Kasumi-1 (cell line): ENCODE measurements around the gene ADARB2.

ENCODE experiments used
- DNase-seq, 2 experiments: peaks; one replicate each; lab custom pipeline; 2025; lab: John Stamatoyannopoulos, UW

ADARB2 gene

DNA sequence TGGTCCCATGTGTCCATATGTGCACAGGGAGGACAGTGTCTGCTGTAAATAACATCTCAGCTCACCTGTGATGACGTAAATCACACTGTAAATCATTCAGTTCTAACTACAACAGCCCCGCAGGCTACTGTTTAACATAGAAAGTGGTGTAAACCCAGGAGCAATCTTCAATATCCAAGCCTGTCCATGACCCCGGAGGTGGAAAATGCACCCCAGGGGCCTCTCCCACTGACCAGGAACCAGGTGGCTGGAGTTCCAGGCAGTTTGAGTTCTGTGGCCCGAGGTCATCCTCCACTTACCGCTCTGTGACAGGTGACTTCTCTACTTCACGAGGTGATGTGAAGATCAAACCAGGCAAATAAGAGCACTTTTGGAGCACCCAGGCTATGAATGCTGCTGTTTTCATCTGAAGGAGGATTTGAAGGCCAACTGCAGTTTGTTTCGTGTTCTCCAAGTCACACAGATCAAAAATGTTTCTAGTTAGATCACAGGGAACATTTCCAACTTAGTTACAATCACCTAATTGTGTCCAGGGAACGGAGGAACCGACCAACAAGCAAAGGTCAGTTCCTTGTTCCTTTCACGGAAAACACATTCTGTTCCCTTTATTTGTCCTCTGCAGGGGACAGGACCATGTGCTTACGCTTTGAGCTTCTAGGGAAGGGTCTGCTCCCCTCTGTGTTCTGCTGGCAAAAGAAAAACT, 549.3 kb downstream of the ADARB2 start:
- DNase-seq = no peak

DNA sequence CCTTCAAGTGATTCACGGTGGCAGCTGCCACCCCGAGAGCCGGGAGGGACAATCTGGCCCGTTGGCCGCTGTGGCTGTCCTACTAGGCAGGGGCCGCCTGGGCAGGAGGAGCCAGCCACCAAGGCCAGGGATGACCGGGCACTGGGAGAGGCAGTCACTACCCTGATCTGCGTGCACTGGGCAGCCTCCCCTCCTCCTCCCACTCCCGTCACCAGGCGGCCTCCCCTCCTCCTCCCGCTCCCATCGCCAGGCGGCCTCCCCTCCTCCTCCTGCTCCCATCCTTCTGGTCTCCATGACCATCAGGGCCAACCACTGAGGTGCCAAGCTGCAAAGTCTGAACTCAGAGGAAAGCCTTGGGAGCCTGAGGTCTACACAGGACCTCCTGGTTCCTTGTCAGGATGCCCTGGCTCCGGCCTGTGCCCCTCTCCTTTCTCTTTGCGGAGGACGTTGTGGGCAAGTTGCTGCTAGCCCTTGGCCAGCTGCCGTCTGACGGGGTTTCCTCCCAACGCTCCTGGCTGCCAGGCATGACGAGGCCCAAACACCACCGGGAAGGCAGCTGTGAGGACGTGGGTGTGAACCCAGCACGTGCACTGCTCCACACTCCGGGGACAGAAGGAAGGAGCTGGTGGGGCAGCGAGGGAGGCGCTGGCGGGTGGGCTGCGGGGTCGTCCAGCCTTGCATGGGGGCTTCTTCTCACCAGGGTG, 550.0 kb downstream of the ADARB2 start:
- no peak for DNase-seq

DNA sequence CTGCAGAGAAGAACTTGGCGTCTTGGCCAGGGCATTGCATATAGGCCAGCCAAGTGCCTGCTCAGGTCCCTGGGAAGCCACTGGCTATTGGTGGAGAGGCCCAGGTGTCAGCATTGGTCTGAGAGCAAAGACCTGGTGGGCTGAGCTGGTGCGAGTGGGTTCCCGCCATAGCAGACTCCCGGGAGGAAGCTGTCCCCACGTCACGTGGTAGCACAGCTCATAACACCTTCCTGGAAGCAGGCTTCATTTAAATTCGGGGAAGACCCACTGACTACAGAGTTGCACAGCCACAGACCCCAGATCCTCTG, 550.7 kb downstream of the ADARB2 start:
- DNase-seq = no peak

DNA sequence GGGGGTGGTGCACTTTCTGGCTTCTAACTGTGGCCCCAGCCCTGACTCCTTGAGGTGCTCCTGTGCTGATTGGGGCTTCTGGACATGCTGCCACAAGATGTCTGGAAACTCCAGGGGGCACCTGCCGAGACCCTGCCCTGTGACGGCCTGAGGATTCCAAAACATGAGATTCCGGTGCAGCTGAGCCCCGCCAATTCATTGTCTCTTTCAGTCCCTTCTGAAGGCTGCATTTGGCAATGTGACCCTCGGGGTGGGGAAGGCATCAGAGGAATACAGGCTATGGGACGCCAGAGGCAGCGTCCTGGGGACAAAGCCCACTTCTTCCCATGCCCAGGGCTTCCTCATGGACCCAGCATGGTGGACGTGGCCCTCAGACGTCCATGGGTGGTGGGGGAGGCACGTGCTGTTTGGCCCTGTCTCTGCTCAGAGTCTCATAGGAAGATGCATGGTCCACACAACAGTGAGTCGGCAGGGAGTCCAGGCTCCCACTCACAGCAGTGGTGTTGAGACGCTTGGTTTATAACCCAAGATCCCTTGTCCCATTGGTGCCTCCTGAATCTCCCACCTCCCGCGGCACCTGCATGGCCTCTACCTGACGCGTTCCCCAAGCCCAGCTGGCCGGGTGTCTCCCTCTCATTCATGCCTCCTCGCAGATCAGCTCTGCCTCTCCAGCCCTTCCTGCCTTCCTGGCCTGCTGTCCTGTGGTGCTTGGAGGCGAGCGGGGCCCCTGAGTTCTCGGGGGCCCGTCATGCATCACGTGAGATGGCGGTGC, 551.2 kb downstream of the ADARB2 start:
- DNase-seq = no peak

DNA sequence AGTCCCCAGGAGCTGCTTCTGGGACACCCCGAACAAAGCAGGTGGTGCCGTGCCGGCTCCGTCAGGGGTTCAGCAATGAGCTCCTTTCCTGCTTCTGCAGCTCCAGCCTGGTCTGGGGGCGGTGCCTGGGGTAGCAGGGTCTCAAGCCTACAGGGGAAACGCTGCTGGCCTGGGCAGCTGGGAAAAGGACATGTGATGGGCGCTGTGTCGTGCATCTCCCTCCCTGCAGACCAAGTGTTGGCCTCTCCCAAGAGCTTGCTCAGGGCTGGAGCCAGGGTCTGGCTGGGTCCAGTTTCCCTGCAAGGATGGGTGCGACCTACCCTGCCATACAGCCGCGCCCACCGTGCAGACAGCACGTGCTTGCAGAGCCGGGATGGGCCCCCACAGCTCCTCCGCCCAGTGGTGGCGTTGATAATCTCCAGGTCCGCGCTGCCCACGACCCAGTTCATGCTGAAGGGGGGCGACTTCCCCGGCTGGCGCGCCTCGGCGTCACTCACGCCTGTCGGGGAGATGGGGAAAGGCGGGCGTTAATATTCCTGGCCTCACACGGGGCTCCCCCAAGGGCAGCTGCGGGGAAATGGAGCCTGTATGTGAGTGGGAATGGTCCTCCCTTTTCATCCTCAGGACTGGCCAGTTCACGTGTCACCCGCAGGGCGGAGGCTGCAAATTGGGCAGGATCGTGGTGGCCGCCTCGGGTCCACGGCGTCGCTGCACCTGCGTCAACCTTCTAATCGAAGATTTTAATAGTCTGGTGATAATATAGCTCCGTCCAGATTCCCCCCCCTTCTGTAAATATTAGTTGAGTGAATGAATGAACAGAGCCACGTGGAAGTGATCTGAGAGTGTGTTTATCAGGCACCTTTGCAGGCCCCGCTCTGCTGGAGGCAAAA, 552.5 kb downstream of the ADARB2 start:
- no peak for DNase-seq

DNA sequence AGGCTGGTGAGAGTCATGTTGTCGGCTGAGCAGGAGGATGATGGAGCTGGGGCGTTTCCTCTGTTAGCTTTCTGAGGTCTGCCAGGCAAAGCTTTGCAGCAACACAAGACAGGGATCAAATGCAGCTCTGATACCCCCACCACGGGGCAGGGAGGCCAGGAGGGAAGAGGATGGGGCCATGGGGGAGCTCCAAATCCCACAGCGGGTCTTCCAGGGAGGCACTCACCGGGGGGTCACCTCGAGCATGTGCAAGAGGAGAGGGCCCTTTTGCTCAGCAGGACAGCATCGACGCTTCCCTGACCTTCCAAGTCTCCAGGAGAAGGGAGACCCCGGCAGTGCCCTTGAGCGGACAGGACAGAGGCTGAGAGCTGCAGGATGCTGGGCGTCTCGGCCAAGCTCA, 553.6 kb downstream of the ADARB2 start:
- no peak for DNase-seq

DNA sequence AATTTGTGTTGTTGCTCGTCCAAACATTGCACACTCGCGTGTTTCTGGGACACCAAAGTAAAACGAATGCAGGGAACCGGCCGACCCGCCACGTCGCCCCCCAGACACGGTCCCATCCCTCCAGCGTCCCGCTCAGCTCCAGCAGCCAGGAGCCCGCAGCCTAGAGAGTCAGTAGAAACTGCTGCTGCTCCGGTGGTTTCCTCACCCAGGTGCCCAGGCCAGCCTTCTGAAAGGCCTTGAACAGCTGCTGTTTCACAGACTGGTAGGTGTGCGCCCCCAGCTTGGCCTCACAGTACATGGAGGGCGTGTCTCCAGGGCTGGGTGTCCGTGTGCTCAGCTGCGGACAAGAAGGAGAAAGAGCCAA, 554.3 kb downstream of the ADARB2 start:
- DNase-seq = no peak

DNA sequence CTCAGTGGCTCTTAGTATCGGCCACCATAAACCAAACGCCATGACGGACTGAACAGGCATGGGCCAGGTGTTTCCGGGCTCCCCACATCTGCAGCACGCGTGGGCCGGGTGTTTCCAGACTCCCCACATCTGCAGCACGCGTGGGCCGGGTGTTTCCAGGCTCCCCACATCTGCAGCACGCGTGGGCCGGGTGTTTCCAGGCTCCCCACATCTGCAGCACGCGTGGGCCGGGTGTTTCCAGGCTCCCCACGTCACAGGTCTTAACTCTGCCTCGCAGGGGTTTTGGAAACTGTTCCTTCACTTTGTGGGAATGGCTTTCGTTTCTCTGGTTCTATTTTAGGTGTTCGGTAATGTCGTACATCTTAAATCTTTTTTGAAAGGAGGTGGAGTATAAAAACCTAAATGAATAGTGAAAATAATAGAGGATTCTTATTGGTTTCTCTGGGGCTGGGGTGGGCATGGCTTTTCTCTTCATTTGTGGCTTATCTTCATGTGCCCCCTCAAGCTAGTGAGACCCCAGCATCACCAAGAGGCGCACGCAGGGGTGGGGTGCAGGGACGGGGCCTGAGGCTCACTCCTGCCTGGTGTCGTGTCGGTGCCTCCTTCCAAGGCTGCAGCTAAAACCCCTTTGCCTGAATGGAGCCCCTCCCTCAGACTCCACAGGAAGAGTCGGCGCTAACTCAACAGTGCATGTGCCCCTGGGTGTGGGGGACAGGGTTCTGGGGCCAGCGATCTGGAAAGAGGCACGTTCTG, 554.9 kb downstream of the ADARB2 start:
- no peak for DNase-seq

DNA sequence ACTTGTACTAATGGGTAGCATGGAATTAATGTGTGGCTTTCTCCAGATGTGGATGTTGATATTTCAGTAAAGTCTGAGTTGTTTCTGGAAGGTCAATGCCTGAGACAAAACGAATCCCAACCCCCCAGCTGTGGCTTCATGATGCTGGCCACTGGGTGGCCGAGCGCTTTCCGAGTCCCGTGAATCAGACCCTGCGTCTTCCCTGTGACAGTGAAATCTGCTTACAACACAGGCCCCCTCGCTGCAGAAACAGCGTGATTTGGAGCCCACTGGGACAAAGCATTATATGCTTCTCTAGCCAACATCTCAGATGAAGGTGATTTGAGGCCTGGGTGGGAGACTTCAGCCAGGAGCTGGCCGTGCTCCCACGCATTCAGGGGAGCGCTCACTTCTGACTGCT, 556.5 kb downstream of the ADARB2 start:
- no peak for DNase-seq

DNA sequence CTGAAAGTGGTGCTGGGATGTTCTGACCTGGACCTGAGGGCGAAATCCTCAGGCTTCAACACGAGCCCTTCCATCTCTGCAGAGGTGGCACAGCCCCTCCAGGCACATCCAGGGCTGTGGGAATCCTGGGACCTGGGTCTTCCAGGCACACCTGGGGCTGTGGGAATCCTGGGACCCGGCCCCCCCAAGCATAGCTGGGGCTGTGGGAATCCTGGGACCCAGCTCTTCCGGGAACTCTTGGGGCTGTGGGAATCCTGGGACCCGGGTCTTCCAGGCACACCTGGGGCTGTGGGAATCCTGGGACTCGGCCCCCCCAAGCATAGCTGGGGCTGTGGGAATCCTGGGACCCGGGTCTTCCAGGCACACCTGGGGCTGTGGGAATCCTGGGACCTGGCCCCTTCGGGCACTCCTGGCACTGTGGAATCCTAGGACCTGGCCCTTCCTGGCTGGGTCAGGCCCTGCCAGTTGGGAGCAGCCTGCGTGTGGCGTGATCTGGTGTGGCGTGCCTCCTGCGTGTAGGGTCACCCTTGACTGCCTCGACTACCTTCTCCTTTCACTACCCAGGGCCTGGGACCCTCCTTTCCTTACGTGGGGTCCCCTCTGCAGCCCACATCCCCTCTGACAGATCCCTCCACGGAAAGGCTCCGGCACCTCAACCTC, 557.1 kb downstream of the ADARB2 start:
- DNase-seq = no peak

DNA sequence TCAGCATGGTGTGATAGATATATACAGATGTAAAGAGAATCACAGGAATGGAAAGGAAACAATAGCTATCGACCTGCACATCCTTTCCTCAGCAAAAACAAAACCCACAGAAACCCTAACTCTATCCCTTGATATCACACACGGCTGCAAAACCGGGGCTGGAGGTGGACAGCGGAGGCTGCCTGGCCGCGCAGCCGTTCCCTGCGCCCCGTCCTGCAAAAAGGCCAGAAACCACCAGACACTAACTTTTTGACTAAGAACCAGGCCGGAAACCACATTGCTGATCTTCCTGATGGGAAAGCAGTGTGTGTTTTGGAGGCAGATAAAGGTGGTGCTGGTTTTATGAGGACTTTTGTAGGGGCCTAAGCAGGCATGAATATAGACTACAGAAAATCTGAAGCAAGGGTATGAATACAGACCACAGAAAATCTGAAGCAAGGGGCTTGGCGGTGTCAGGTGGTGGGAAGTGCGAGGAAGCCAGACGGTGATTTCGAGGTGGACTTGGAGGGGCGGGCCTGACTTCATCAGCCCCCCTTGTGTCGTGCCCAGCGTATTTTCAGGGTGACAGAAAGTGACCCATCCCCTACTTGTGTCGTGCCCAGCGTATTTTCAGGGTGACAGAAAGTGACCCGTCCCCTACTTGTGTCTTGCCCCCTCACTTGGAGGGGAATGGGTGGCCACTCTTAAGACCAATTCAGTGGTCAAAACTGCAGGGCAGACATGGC, 557.8 kb downstream of the ADARB2 start:
- DNase-seq = no peak

DNA sequence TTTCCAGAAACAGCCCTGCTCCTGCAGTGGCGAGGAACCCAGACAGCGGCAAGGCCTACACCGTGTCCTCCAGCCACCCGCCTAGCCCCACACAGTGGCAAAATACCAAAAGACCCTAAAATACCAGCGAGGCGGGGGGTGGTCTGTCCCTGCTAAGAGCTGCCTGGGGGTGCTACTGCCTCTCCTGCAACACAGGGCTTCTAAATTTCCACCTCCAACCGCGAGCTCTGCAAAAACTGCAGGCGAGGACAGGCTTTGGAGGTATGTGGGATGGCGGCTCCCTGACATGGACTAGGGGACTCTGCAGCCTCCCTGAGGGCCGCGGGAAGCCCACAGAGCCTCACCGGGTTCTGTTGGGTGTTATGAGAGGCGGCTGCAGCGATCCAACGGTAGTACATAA, 558.8 kb downstream of the ADARB2 start:
- DNase-seq = no peak

DNA sequence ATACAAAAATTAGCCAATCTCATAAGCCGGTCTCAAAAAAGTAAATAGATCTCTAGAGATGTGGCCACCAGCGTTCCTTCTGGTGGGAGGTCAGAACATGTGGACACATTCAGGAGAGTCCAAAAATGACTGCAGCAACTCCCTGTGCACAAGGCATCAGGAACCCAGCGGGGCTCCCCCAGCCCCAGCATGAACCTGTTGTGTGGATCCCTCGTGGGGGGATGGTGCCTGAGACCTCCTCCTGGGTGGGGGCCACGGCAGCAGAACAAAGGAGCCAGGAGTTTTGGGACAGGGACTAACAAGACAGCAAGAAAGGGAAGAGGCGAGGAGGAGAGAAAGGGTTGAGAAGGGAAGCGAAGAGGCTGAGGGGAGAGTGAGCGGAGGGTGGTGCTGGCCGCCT, 559.4 kb downstream of the ADARB2 start:
- no peak for DNase-seq

DNA sequence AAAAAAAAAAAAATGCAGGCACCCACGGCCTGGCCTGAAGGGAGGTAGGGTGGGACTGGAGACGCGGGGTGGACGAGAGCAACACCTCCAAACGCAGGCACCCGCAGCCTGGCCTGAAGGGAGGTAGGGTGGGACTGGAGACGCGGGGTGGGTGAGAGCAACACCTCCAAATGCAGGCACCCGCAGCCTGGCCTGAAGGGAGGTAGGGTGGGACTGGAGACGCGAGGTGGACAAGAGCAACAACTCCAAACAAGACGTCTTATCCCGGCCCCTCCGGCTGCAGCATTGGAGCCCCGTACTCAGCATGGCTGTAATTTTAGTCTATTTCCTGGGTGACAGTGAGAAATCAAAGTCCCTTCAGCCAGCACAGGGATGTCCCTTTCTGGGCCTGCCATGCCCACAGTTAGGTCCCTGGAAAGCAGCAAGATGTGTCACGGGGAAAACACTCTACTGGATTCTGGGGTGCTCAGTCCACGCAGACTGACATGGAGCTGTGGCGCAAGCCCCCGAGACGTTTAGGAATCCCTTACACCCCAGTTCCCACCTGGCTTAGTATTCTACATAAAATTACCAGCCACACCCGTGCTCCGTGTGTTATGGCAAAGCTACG, 561.3 kb downstream of the ADARB2 start:
- DNase-seq = no peak

DNA sequence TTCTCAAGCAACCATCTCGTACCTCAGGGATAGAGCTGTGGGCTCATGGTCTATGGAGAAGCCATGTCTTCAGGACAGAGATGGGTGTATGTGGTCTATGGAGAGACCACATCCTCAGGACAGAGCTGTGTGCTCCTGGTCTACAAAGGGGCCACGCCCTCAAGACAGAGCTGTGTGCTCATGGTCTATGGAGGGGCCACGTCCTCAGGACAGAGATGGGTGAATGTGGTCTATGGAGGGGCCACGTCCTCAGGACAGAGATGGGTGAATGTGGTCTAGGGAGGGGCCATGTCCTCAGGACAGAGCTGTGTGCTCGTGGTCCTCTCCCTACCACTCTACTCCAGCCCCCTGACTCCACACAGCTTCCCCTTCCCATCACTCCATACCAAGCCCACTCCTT, 563.3 kb downstream of the ADARB2 start:
- no peak for DNase-seq

DNA sequence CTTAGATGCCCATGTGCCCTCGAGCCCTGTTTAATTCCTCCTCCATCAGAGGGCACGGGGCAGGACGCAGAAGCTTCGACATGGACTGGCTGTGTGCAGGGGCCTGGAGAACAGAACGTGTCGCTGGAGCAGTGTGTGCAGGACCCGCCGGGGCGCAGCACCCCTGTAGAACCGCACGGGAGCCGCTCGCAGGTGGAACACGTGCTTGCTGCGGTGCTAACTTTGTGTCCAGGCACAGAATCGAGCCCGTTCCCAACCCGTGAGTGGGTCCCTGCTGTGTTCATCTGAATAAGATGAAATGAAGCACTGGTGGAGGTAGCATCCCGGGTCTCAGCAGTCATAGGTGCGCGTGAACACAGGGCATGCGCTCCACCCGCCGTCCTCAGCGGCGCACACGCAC, 564.2 kb downstream of the ADARB2 start:
- DNase-seq = no peak

DNA sequence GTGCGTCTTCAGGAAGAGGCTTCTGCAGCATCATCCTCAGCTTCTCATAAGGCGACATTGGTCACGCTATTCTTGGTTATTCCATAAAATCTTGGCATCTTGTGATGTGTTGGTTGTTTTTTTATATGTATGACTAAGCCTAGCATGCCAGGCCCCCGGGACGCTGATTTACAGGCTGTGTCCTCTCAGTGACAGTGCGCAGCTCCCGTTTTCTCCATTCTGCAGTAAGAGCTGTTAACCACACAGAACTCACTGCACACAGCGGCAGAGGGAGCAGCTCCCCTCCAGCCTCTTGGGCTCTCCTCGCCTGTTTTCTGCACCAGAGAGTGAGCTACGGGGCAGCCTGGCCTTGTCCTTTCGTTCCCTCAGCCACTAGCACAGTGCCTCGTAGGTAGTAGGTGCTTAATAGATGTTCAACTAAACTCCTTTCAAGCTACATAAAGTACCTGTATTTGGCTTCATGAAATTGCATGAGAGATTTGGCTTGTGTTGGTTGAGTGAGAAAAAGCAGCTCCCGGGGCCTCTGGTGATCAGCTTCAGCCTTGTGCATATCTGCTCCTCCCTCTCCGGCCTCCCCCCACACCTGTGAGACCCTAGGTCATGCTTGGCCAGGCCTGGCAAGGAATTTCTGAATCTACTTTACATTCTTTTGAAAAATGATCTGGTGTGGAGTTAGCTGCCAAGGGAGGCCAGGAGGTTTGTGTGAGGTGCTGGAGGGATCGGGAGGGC, 564.9 kb downstream of the ADARB2 start:
- DNase-seq = no peak

DNA sequence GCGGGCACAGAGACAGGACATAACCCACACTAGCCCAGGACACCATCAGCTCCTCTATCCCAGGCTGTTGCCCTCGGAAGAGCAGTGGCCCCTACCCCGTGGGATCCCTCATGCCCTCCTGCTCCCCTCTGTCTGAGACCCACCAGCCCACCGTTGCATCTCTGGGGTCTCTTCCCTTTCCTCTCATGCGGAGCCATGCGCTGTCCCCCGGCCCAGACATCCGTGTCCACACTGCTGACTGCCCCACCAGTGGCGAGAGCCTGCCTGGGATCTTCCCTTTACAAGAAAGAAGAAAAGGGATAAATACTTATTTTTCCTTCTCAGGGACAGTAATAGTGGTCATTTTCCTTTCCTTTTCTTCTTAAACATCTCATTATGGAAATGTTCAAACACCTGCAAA, 565.7 kb downstream of the ADARB2 start:
- no peak for DNase-seq

DNA sequence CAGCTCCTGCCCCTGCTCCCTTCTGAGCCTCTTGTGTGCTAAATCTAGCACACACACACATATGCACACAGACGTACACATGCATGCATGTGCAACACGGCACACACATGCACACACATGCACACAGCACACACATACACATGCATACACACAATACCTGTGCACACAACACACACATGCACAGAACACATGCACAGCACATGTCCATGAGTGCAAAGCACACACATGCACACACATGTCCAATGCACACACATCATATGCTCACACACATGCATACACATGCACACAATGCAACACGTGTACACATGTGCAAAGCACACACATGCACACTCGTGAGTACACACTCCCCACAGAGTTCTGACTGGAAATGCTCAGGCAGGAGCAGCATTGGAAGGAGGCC, 566.1 kb downstream of the ADARB2 start:
- no peak for DNase-seq

DNA sequence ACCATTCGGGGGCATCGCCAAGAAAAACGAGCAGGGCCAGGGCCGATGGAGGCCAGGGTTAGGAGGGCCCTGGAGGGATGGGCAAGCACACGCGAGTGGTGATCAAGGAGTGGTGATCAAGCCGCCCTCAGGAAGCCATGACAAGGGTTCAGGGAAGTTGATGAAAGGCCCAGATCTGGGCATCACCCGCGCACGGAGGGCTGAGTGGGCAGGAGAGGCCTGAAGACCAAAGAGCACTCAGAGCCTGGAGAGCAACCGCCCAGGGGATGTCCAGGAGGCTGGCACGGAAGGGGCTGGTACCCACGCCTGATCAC, 566.5 kb downstream of the ADARB2 start:
- no peak for DNase-seq
